GM12891 (cell line): ENCODE measurements around the gene SLC7A9.

ENCODE experiments used
- PAX5 ChIP-seq: IDR thresholded peaks from 2 replicates; pipeline ENCODE4 v1.6.1; 2011; ENCODE audit warnings: low read length, moderate library complexity, mild to moderate bottlenecking; ENCODE audit not compliant: insufficient read depth, severe bottlenecking
- POLR2A ChIP-seq: IDR thresholded peaks from 2 replicates; pipeline ENCODE4 v1.6.1; 2011; ENCODE audit warnings: low read depth, low read length, control low read depth
- SPI1 ChIP-seq: IDR thresholded peaks from 2 replicates; pipeline ENCODE4 v1.6.1; 2011; ENCODE audit warnings: low read depth, low read length, control low read depth

- TF ChIP-seq PAX5 (no peak), POLR2A (no peak), SPI1 (no peak)
Observed at GRCh38 chr19:32862173-32862572, 7.4 kb downstream of the SLC7A9 start.
